Heart left ventricle (tissue), 13 donors: ENCODE results near the gene ALAS1.
"Not testable (repeated sequence)": the region's sequence is repeated elsewhere in the genome, so short reads cannot be mapped to it uniquely, and the experiment has no call there.

Source experiments
- POLR2A ChIP-seq, 2 donors: fragments of 450-650 bp; IDR thresholded peaks; one replicate each; pipeline ENCODE4 v1.6.1; 2017; ENCODE audit warnings: antibody characterized with exemption in 2 of 2, mild to moderate bottlenecking in 2 of 2, moderate library complexity in 2 of 2
- TF ChIP-seq, protein P1 (sequence below), 12 donors: fragments of 200-600 bp; sonication (generic) in 4 of 12; IDR thresholded peaks; one replicate each; pipeline versions ENCODE4 v1.5.0 to v1.8.0; 2018 to 2022; ENCODE audit warnings: antibody characterized with exemption in 12 of 12, mild to moderate bottlenecking in 5 of 12
- donor health status: ischemic (EF 13 %, LVEDD 7.1; RV severe dilation, severe dysfunction).
- donor health status: DM: no; HTN: yes; CAD: no.
- donor health status: DM: no; HTN: no; CAD: no.
- donor health status: ischemic (EF 25% LVEDD 6.9; RV normal size, moderate dysfunction).
- donor health status: ischemic (EF 25% LVEDD 5.7; RV mildly dilated, moderate dysfunction).
- donor health status: ischemic (EF 35%, LVEDD 5.7; RV mildly dilated, moderate dysfunction).
- donor health status: nonischemic (EF 11% LVEDD 7.7; RV severe dilation, severe dysfunction).
- donor health status: DM: yes; HTN: yes; CAD: no.
- donor health status: PGD.
- donor health status: ischemic (EF 29% LVEDD 5.4; RV normal size, mild dysfunction).
- donor health status: nonischemic (EF 23%, LVEDD 6.1; RV moderate dilation, normal function).

DNA sequence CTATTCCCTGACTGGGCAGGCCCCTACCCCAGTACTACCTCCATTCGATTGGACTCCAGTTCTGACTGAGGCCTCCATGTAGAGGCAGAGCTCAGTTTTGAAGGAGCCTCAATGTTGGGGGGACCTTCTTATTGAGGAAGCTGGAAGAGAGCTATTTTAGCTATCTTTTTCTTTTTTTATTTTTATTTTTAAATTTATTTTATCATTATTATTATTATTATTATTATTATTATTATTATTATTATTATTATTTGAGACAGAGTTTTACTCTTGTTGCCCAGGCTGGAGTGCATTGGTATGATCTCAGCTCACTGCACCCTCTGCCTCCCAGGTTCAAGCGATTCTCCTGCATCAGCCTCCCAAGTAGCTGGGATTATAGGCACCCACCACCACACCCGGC, 27.7 kb upstream of the ALAS1 start:
- TF ChIP-seq, protein P1, sequence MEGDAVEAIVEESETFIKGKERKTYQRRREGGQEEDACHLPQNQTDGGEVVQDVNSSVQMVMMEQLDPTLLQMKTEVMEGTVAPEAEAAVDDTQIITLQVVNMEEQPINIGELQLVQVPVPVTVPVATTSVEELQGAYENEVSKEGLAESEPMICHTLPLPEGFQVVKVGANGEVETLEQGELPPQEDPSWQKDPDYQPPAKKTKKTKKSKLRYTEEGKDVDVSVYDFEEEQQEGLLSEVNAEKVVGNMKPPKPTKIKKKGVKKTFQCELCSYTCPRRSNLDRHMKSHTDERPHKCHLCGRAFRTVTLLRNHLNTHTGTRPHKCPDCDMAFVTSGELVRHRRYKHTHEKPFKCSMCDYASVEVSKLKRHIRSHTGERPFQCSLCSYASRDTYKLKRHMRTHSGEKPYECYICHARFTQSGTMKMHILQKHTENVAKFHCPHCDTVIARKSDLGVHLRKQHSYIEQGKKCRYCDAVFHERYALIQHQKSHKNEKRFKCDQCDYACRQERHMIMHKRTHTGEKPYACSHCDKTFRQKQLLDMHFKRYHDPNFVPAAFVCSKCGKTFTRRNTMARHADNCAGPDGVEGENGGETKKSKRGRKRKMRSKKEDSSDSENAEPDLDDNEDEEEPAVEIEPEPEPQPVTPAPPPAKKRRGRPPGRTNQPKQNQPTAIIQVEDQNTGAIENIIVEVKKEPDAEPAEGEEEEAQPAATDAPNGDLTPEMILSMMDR (IDR thresholded peaks at IDR 0.05), result not testable (repeated sequence)
- not testable (repeated sequence) for TF ChIP-seq POLR2A (IDR thresholded peaks at IDR 0.05)
